GM19351 (cell line): ENCODE results near the gene RBM4.

Source experiments
- ATAC-seq: cut with Tn5 transposase; IDR thresholded peaks from one replicate; pipeline ENCODE4 v1.9.1; 2021; ENCODE audit warnings: mild to moderate bottlenecking, moderate library complexity; ENCODE audit not compliant: unreplicated experiment

Gene RBM4

GRCh38 chr11:66687831-66688281 is 49.4 kb downstream of the RBM4 start:
- ATAC-seq: no peak

GRCh38 chr11:66688561-66689534 is 50.3 kb downstream of the RBM4 start:
- ATAC-seq: no peak

- no peak for ATAC-seq
Observed at GRCh38 chr11:66689661-66690590, 51.4 kb downstream of the RBM4 start.

GRCh38 chr11:66691311-66691980 is 52.9 kb downstream of the RBM4 start:
- ATAC-seq: no peak

GRCh38 chr11:66692446-66692845 is 53.9 kb downstream of the RBM4 start:
- no peak for ATAC-seq

- ATAC-seq: no peak
Observed at GRCh38 chr11:66692871-66693331, 54.4 kb downstream of the RBM4 start.

- ATAC-seq: no peak
Observed at GRCh38 chr11:66693356-66694055, 55.0 kb downstream of the RBM4 start.

- no peak for ATAC-seq
Observed at GRCh38 chr11:66694056-66694410, 55.5 kb downstream of the RBM4 start.

GRCh38 chr11:66694732-66695207 is 56.3 kb downstream of the RBM4 start:
- no peak for ATAC-seq
